Measurements from ENCODE around the gene SNAPC5.

DNA sequence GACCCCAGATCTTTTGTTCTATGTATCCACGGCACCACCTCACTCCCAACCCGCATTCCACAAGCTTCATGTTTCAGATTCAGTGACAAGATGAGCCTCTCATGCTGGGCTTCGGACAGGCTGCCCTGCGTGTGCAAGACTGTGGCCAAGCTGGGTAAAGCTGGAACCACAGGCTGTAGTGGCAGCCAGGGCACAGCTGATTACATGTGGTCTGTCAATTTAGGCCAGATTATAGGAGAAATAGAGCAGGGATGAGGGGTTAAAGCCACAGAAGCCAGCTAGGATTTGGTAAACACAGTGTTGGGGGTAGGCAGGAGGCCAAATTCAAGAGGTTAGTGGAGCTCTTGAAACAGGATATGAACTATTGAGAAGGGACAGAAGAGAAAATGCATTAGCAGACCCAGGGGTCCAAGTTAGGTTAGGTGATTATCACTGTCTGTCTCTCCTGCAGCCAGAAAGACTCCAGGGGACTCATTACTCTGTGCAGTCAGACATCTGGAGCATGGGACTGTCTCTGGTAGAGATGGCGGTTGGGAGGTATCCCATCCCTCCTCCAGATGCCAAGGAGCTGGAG, 12.9 kb downstream of the SNAPC5 start:
- TF ChIP-seq, protein P1, sequence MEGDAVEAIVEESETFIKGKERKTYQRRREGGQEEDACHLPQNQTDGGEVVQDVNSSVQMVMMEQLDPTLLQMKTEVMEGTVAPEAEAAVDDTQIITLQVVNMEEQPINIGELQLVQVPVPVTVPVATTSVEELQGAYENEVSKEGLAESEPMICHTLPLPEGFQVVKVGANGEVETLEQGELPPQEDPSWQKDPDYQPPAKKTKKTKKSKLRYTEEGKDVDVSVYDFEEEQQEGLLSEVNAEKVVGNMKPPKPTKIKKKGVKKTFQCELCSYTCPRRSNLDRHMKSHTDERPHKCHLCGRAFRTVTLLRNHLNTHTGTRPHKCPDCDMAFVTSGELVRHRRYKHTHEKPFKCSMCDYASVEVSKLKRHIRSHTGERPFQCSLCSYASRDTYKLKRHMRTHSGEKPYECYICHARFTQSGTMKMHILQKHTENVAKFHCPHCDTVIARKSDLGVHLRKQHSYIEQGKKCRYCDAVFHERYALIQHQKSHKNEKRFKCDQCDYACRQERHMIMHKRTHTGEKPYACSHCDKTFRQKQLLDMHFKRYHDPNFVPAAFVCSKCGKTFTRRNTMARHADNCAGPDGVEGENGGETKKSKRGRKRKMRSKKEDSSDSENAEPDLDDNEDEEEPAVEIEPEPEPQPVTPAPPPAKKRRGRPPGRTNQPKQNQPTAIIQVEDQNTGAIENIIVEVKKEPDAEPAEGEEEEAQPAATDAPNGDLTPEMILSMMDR (IDR thresholded peaks at IDR 0.05): no peak
- TF ChIP-seq POLR2AphosphoS5 (IDR thresholded peaks at IDR 0.05; ENCODE audit: low read depth, low read length) (no peak), TCF7L2 (IDR thresholded peaks at IDR 0.05; ENCODE audit: low read depth, low read length) (no peak), SIN3A (IDR thresholded peaks at IDR 0.05; ENCODE audit: borderline replicate concordance, insufficient read depth, low read depth, low read length) (no peak)
- TF ChIP-seq, protein P2, sequence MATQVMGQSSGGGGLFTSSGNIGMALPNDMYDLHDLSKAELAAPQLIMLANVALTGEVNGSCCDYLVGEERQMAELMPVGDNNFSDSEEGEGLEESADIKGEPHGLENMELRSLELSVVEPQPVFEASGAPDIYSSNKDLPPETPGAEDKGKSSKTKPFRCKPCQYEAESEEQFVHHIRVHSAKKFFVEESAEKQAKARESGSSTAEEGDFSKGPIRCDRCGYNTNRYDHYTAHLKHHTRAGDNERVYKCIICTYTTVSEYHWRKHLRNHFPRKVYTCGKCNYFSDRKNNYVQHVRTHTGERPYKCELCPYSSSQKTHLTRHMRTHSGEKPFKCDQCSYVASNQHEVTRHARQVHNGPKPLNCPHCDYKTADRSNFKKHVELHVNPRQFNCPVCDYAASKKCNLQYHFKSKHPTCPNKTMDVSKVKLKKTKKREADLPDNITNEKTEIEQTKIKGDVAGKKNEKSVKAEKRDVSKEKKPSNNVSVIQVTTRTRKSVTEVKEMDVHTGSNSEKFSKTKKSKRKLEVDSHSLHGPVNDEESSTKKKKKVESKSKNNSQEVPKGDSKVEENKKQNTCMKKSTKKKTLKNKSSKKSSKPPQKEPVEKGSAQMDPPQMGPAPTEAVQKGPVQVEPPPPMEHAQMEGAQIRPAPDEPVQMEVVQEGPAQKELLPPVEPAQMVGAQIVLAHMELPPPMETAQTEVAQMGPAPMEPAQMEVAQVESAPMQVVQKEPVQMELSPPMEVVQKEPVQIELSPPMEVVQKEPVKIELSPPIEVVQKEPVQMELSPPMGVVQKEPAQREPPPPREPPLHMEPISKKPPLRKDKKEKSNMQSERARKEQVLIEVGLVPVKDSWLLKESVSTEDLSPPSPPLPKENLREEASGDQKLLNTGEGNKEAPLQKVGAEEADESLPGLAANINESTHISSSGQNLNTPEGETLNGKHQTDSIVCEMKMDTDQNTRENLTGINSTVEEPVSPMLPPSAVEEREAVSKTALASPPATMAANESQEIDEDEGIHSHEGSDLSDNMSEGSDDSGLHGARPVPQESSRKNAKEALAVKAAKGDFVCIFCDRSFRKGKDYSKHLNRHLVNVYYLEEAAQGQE (IDR thresholded peaks at IDR 0.05; ENCODE audit: insufficient read depth in 1 of 2, low read depth in 2 of 2, low read length in 1 of 2): no peak
